Breast epithelium (tissue), 4 donors: ENCODE results near the gene MC1R. TPM values are rescaled to one million over a fixed set of nuclear protein-coding genes. Genes with fewer than 3 reads are reported as not detected.

Source experiments
- DNase-seq, 2 donors: peaks; one replicate each; pipeline ENCODE4 v3.0.0-alpha.2; 2019; ENCODE audit warnings: low spot score in 2 of 2
- H3K27ac ChIP-seq, 2 donors: fragments of 200-600 bp; sonication (generic) in 1 of 2; one replicate each; pipeline ENCODE4 v1.5.1; 2016 to 2019; ENCODE audit warnings: mild to moderate bottlenecking in 1 of 2
- H3K27me3 ChIP-seq, 2 donors: fragments of 200-600 bp; sonication (generic) in 1 of 2; one replicate each; pipeline versions ENCODE4 v1.5.1 to v1.6.0; 2017 to 2019; ENCODE audit warnings: control low read depth in 1 of 2, mild to moderate bottlenecking in 1 of 2
- H3K36me3 ChIP-seq: fragments of 200-600 bp; one replicate; pipeline ENCODE4 v1.5.1; 2019
- H3K4me1 ChIP-seq, 2 donors: fragments of 200-600 bp; sonication (generic); one replicate each; pipeline ENCODE4 v1.5.1; 2016 to 2019; ENCODE audit warnings: control low read depth in 1 of 2
- H3K4me3 ChIP-seq, 3 donors: fragments of 200-600 bp; sonication (generic); 1 replicate in 2 of 3; 2 replicates in 1 of 3; pipeline ENCODE4 v1.5.1; 2016 to 2019; ENCODE audit warnings: mild to moderate bottlenecking in 3 of 3, moderate library complexity in 2 of 3
- H3K9me3 ChIP-seq, 2 donors: fragments of 200-600 bp; sonication (generic) in 1 of 2; one replicate each; pipeline ENCODE4 v1.5.1; 2016 to 2019; ENCODE audit warnings: control low read depth in 1 of 2
- POLR2A ChIP-seq: fragments of 450-650 bp; IDR thresholded peaks from one replicate; pipeline ENCODE4 v1.6.1; 2016; ENCODE audit warnings: antibody characterized with exemption, mild to moderate bottlenecking, moderate library complexity
- POLR2AphosphoS5 ChIP-seq, 3 donors: sonication (generic); formaldehyde crosslinking; IDR thresholded peaks; one replicate each; pipeline ENCODE4 v1.6.1; 2017; ENCODE audit warnings: antibody characterized with exemption in 3 of 3
- intact Hi-C: fragments of 100-400 bp; cut with DNase I; formaldehyde crosslinking; loops from one replicate; pipeline ENCODE4 v1.15.1; 2023; ENCODE audit warnings: low total_unique reads
- total RNA-seq, 3 donors: library from RNA; depleted of rRNA; stranded (reverse); fragments of >200 nt; gene quantifications; one replicate each; pipeline ENCODE4 v1.1.0, GENCODE V29; 2016
- TF ChIP-seq, protein P1 (sequence below), 3 donors: fragments of 450-650 bp; IDR thresholded peaks; one replicate each; pipeline ENCODE4 v1.5.1; 2016 to 2017; ENCODE audit warnings: antibody characterized with exemption in 3 of 3, mild to moderate bottlenecking in 3 of 3, moderate library complexity in 3 of 3

The MC1R gene
- total RNA-seq, 3 donors from 2014 or later: 3.7 to 7.2 (median 3.8) TPM

DNA sequence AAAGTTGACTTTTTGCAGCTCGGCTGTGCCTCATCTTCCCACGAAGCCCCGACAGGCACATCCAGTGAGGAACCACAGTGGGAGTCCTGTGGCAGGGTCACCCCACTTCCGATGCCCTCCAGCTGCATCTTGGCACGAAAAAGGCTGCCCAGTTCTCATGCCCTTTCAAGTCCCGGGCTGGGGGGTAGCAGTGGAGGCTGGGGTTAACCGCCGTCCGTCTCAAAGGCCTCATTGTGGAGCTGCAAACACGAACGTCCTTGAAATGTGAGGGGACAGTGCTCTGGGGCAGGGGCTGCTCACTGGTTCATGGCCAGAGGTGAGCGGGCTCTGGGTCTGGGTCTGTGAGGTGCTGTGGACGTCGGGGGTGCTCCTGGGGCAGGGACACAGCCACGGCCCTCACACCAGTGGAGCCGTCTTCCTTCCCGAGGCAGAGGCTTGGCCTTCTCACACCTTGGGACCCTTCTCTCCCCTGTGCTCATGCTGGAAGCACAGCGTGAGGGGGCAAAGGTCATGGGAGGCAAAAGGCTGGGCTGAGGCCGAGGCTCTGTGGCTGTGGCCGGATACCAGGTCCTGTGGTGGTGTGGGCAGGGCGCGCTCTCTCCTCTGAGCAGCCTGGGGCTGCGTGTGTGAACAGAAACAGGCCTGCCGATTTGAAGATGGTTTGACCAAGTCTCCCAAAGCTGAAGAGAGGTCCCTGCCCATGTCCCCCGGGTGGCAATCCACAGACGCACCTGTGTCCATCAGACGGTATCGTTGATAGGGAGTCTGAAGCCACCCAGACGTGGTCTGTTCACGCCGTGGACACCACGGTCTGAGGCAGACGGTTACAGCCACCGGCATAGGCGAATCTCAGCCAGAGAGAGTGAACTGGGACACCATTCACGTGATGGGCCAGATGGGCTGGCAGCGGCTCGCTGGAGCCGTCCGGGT, 3.1 kb upstream of the MC1R start:
- TF ChIP-seq POLR2AphosphoS5 (IDR thresholded peaks at IDR 0.05) (no peak), POLR2A (no peak)
- TF ChIP-seq, protein P1, sequence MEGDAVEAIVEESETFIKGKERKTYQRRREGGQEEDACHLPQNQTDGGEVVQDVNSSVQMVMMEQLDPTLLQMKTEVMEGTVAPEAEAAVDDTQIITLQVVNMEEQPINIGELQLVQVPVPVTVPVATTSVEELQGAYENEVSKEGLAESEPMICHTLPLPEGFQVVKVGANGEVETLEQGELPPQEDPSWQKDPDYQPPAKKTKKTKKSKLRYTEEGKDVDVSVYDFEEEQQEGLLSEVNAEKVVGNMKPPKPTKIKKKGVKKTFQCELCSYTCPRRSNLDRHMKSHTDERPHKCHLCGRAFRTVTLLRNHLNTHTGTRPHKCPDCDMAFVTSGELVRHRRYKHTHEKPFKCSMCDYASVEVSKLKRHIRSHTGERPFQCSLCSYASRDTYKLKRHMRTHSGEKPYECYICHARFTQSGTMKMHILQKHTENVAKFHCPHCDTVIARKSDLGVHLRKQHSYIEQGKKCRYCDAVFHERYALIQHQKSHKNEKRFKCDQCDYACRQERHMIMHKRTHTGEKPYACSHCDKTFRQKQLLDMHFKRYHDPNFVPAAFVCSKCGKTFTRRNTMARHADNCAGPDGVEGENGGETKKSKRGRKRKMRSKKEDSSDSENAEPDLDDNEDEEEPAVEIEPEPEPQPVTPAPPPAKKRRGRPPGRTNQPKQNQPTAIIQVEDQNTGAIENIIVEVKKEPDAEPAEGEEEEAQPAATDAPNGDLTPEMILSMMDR (IDR thresholded peaks at IDR 0.05): no peak
- intact Hi-C loops: no loop called here
- H3K4me3 ChIP-seq: no peak overlapping the region

DNA sequence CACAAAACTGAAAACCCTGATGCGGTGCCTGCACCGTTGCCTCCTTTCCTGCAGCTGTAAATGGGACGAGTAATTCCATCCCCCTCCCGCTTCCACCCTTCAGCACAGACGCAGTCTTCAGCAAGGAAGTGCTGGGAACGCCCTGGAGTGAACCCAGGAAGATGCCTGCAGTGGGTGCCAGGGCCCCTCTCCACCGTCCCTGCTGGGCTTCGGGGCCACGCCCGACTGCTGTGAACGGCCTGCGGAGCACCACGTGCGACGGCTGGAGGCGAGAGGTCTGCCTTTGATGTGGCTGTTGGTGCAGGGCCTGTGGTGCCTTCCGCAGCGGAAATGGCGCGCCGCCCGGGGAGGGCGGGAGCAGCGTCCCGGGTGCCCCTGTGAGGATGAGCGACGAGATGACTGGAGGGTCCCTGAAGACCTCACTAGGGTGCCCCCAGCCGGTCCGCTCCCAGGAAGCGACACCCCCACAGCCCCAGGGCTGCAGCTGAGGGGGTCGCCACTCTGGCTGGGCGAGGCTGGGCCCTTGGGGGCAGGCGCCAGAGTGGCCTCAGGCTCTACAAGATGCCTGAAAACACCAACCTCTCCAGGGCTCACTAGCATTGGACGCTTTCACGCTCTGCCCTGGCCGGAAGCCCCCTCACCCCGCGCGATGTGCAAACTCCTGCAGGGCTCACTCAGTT, 749 bp upstream of the MC1R start:
- Histone ChIP-seq H3K4me1 (peaks cover 12 to 13% of the 10 kb centered on the region in 2 donors), H3K27me3 (peaks cover 0 to 4% of the 10 kb centered on the region in 2 donors), H3K9me3 (no peaks in the 10 kb centered on the region), H3K27ac (no peak overlapping the region), H3K36me3 (no peaks in the 10 kb centered on the region), H3K4me3 (peak overlapping the region; percentile 24 to 66 (median 41))
- TF ChIP-seq, protein P1 (IDR thresholded peaks at IDR 0.05): no peak
- TF ChIP-seq POLR2A (no peak), POLR2AphosphoS5 (IDR thresholded peaks at IDR 0.05) (peak; percentile 42 to 87 (median 58))
- intact Hi-C loops: no loop called here
- peak in 1 of 2 donors; percentile 56 for DNase-seq

More for the DNA sequence above, 3.1 kb upstream of the MC1R start:
- no peak for DNase-seq
- no peaks in the 10 kb centered on the region for H3K36me3 ChIP-seq
- H3K27ac ChIP-seq: no peak overlapping the region
- H3K9me3 ChIP-seq: no peaks in the 10 kb centered on the region
- H3K27me3 ChIP-seq: no peaks in the 10 kb centered on the region
- H3K4me1 ChIP-seq: peaks cover 8 to 13% of the 10 kb centered on the region in 2 donors

DNA sequence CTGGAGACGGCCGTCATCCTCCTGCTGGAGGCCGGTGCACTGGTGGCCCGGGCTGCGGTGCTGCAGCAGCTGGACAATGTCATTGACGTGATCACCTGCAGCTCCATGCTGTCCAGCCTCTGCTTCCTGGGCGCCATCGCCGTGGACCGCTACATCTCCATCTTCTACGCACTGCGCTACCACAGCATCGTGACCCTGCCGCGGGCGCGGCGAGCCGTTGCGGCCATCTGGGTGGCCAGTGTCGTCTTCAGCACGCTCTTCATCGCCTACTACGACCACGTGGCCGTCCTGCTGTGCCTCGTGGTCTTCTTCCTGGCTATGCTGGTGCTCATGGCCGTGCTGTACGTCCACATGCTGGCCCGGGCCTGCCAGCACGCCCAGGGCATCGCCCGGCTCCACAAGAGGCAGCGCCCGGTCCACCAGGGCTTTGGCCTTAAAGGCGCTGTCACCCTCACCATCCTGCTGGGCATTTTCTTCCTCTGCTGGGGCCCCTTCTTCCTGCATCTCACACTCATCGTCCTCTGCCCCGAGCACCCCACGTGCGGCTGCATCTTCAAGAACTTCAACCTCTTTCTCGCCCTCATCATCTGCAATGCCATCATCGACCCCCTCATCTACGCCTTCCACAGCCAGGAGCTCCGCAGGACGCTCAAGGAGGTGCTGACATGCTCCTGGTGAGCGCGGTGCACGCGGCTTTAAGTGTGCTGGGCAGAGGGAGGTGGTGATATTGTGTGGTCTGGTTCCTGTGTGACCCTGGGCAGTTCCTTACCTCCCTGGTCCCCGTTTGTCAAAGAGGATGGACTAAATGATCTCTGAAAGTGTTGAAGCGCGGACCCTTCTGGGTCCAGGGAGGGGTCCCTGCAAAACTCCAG, 1.1 kb downstream of the MC1R start:
- no peak for DNase-seq
- Histone ChIP-seq H3K27me3 (peaks cover 14 to 15% of the 10 kb centered on the region in 2 donors), H3K4me1 (peaks cover 12 to 25% of the 10 kb centered on the region in 2 donors), H3K36me3 (no peaks in the 10 kb centered on the region), H3K27ac (no peak overlapping the region), H3K9me3 (no peaks in the 10 kb centered on the region), H3K4me3 (no peak overlapping the region)
- intact Hi-C loops: no loop called here
- no peak for TF ChIP-seq POLR2AphosphoS5 (IDR thresholded peaks at IDR 0.05)
- no peak for TF ChIP-seq POLR2A
- TF ChIP-seq, protein P1 (IDR thresholded peaks at IDR 0.05): no peak

DNA sequence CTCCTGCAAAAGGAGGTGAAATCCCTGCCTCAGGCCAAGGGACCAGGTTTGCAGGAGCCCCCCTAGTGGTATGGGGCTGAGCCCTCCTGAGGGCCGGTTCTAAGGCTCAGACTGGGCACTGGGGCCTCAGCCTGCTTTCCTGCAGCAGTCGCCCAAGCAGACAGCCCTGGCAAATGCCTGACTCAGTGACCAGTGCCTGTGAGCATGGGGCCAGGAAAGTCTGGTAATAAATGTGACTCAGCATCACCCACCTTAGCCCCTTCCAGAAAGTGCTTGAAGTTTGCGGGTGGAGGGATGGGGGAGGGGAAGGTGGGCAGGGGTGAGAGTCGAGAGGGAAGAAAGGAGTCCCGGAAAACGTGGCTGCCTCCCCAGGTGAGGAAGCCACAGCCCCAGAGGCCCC, 2.1 kb downstream of the MC1R start:
- DNase-seq: no peak
- peaks cover 12 to 28% of the 10 kb centered on the region in 2 donors for H3K4me1 ChIP-seq
- intact Hi-C loops: no loop called here

More for the DNA sequence above, 2.1 kb downstream of the MC1R start:
- peaks cover 15 to 22% of the 10 kb centered on the region in 2 donors for H3K27me3 ChIP-seq
- peak overlapping the region in 1 of 2 donors; percentile 88 for H3K27ac ChIP-seq
- no peak overlapping the region for H3K4me3 ChIP-seq
- H3K9me3 ChIP-seq: no peaks in the 10 kb centered on the region
- H3K36me3 ChIP-seq: no peaks in the 10 kb centered on the region
- TF ChIP-seq, protein P1 (IDR thresholded peaks at IDR 0.05): no peak
- no peak for TF ChIP-seq POLR2AphosphoS5 (IDR thresholded peaks at IDR 0.05)
- TF ChIP-seq POLR2A: no peak
